Colonic mucosa (tissue), 4 donors: Measurements from ENCODE around the gene GCH1. TPM values are rescaled to one million over a fixed set of nuclear protein-coding genes. Genes with fewer than 3 reads are reported as not detected.

Source experiments
- DNase-seq: peaks from one replicate; pipeline ENCODE4 v3.0.0-alpha.2; 2020
- H3K27ac ChIP-seq: fragments of 200-600 bp; one replicate; pipeline ENCODE4 v1.8.0; 2021
- H3K27me3 ChIP-seq: fragments of 200-600 bp; one replicate; pipeline ENCODE4 v1.8.0; 2021
- H3K36me3 ChIP-seq: fragments of 200-600 bp; one replicate; pipeline ENCODE4 v1.8.0; 2021
- H3K4me1 ChIP-seq: fragments of 200-600 bp; one replicate; pipeline ENCODE4 v1.8.0; 2021; ENCODE audit warnings: mild to moderate bottlenecking
- H3K4me3 ChIP-seq: fragments of 200-600 bp; one replicate; pipeline ENCODE4 v1.8.0; 2021
- H3K9ac ChIP-seq, 2 donors: one replicate each; pipeline ENCODE4 v1.7.0; 2013; ENCODE audit warnings: control low read depth in 2 of 2, low read depth in 2 of 2, low read length in 2 of 2
- H3K9me3 ChIP-seq: fragments of 200-600 bp; one replicate; pipeline ENCODE4 v1.8.0; 2021
- CTCF ChIP-seq: fragments of 200-600 bp; IDR thresholded peaks from one replicate; pipeline ENCODE4 v1.8.0; 2022; ENCODE audit warnings: antibody characterized with exemption, mild to moderate bottlenecking
- intact Hi-C: fragments of 100-400 bp; cut with DNase I; formaldehyde crosslinking; loops from one replicate; pipeline ENCODE4 v1.14.1; 2022
- total RNA-seq, 2 donors: library from RNA; stranded (reverse); fragmentation: NEBNext Ultra II Directional in 1 of 2; extraction: Animal tissue kit (Norgen Biotek cat#: 25700) in 1 of 2; gene quantifications; one replicate each; pipeline ENCODE4 v1.2.1, GENCODE V29; 2021
- donor health status: healthy.
- donor health status: DM: no; HTN: no; CAD: no.
- donor health status: DM: no; HTN: no; CAD: no.

The GCH1 gene
- total RNA-seq, 2 donors from 2014 or later: 20.4 to 30.8 TPM

- Histone ChIP-seq H3K4me3 (no peak overlapping the region), H3K36me3 (no peaks in the 10 kb centered on the region), H3K4me1 (no peaks in the 10 kb centered on the region), H3K9me3 (no peaks in the 10 kb centered on the region), H3K9ac (no peak overlapping the region), H3K27me3 (no peaks in the 10 kb centered on the region), H3K27ac (no peak overlapping the region)
- TF ChIP-seq CTCF: no peak
- DNase-seq: no peak
- intact Hi-C loops: no loop called here
These were observed 84.2 kb downstream of the GCH1 start for GRCh38 chr14:54818201-54819133.

- no peaks in the 10 kb centered on the region for H3K4me1 ChIP-seq
- DNase-seq: no peak
These were observed 85.1 kb downstream of the GCH1 start for GRCh38 chr14:54817506-54817905.

GRCh38 chr14:54816450-54816849 is 86.2 kb downstream of the GCH1 start:
- no peak for TF ChIP-seq CTCF

More at GRCh38 chr14:54817506-54817905, 85.1 kb downstream of the GCH1 start:
- no peaks in the 10 kb centered on the region for H3K36me3 ChIP-seq
- H3K27ac ChIP-seq: no peak overlapping the region
- intact Hi-C loops: no loop called here
- no peak overlapping the region for H3K4me3 ChIP-seq
- TF ChIP-seq CTCF: no peak
- H3K9ac ChIP-seq: no peak overlapping the region
- no peaks in the 10 kb centered on the region for H3K9me3 ChIP-seq
- H3K27me3 ChIP-seq: no peaks in the 10 kb centered on the region

GRCh38 chr14:54815515-54815914 is 87.1 kb downstream of the GCH1 start:
- Histone ChIP-seq H3K9me3 (no peaks in the 10 kb centered on the region), H3K27me3 (no peaks in the 10 kb centered on the region), H3K36me3 (no peaks in the 10 kb centered on the region), H3K27ac (no peak overlapping the region), H3K4me3 (no peak overlapping the region), H3K4me1 (no peaks in the 10 kb centered on the region), H3K9ac (no peak overlapping the region)
- intact Hi-C loops: no loop called here
- no peak for DNase-seq
- no peak for TF ChIP-seq CTCF

More at GRCh38 chr14:54816450-54816849, 86.2 kb downstream of the GCH1 start:
- no peak overlapping the region for H3K27ac ChIP-seq
- H3K27me3 ChIP-seq: no peaks in the 10 kb centered on the region
- no peaks in the 10 kb centered on the region for H3K36me3 ChIP-seq
- H3K4me3 ChIP-seq: no peak overlapping the region
- no peak overlapping the region for H3K9ac ChIP-seq
- no peaks in the 10 kb centered on the region for H3K9me3 ChIP-seq
- no peaks in the 10 kb centered on the region for H3K4me1 ChIP-seq
- DNase-seq: no peak
- intact Hi-C loops: no loop called here

GRCh38 chr14:54815016-54815415 is 87.6 kb downstream of the GCH1 start:
- Histone ChIP-seq H3K9me3 (no peaks in the 10 kb centered on the region), H3K4me1 (no peaks in the 10 kb centered on the region), H3K27me3 (no peaks in the 10 kb centered on the region), H3K9ac (no peak overlapping the region), H3K36me3 (no peaks in the 10 kb centered on the region), H3K4me3 (no peak overlapping the region), H3K27ac (no peak overlapping the region)
- no peak for DNase-seq
- intact Hi-C loops: no loop called here
- no peak for TF ChIP-seq CTCF
